NCI-H2196 treated with DMSO at 0.1 percent for 48 hours (cell line): Measurements from ENCODE around the gene SIX1.

Experiments used
- DNase-seq: peaks from one replicate; lab custom pipeline; 2025; ENCODE audit not compliant: unreplicated experiment; lab: John Stamatoyannopoulos, UW

Gene SIX1

DNA sequence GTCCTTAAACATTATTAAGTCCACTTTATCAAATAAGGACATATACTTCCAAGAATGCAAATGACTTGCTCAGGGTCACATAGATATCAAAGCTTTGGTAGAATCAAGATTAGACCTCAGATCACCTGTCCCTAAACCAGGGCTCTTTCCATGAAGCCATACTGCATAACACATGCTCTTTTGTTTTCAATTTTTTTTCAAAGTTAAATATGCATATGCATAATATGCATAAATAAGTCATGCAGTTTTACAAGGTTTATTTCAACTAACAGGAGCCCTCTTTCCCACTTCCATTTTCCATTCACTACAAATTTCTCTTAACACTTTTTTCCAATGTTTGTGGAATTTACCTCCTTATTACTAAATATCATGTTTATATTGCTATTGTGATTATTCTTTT is 53.1 kb downstream of the SIX1 start:
- no peak for DNase-seq

GRCh38 chr14:60594062-60594461 is 55.2 kb downstream of the SIX1 start:
- no peak for DNase-seq
